BE2C (cell line): ENCODE results near the gene LIN7B.
A peak's percentile ranks its signal among the peaks of the same experiment; 100 is the strongest.

Experiments
- DNase-seq: peaks from one replicate; pipeline ENCODE4 v3.0.0-alpha.2; 2020
- H3K27me3 ChIP-seq: fragments of 250-450 bp; sonication (Bioruptor Pico); 2 replicates; pipeline ENCODE4 v1.5.1; 2020; ENCODE audit warnings: mild to moderate bottlenecking
- H3K36me3 ChIP-seq: fragments of 250-450 bp; sonication (Bioruptor Pico); 2 replicates; pipeline ENCODE4 v1.5.1; 2020; ENCODE audit warnings: mild to moderate bottlenecking
- H3K4me1 ChIP-seq: fragments of 250-450 bp; sonication (Bioruptor Pico); 2 replicates; pipeline ENCODE4 v1.5.1; 2020
- H3K4me3 ChIP-seq: 2 replicates; pipeline ENCODE4 v1.5.1; 2011; ENCODE audit warnings: low read depth, low read length
- H3K9me3 ChIP-seq: fragments of 250-450 bp; sonication (Bioruptor Pico); 2 replicates; pipeline ENCODE4 v1.5.1; 2020
- CTCF ChIP-seq: IDR thresholded peaks from 2 replicates; pipeline ENCODE4 v1.5.1; 2012; ENCODE audit warnings: mild to moderate bottlenecking, low read depth, low read length

The LIN7B gene

GRCh38 chr19:49109051-49109450 lies 5.1 kb upstream of the LIN7B start:
- DNase-seq, result no peak
- Histone ChIP-seq H3K36me3 (peaks cover 63% of the 10 kb centered on the region), H3K4me3 (no peak overlapping the region), H3K4me1 (peaks cover 17% of the 10 kb centered on the region), H3K9me3 (no peaks in the 10 kb centered on the region), H3K27me3 (no peaks in the 10 kb centered on the region)
- TF ChIP-seq CTCF, result no peak

- TF ChIP-seq CTCF, result no peak
- peaks cover 15% of the 10 kb centered on the region for H3K4me1 ChIP-seq
- H3K4me3 ChIP-seq, result no peak overlapping the region
- peaks cover 56% of the 10 kb centered on the region for H3K36me3 ChIP-seq
- DNase-seq, result no peak
- H3K27me3 ChIP-seq, result no peaks in the 10 kb centered on the region
- H3K9me3 ChIP-seq, result no peaks in the 10 kb centered on the region
Observed at GRCh38 chr19:49109569-49110233, 4.5 kb upstream of the LIN7B start.

- Histone ChIP-seq H3K4me3 (no peak overlapping the region), H3K9me3 (no peaks in the 10 kb centered on the region), H3K27me3 (no peaks in the 10 kb centered on the region), H3K4me1 (peaks cover 12% of the 10 kb centered on the region), H3K36me3 (peaks cover 48% of the 10 kb centered on the region)
- DNase-seq, result no peak
- TF ChIP-seq CTCF, result no peak
Observed at GRCh38 chr19:49110567-49110966, 3.6 kb upstream of the LIN7B start.

GRCh38 chr19:49111218-49111998 lies 2.8 kb upstream of the LIN7B start:
- H3K36me3 ChIP-seq, result peaks cover 39% of the 10 kb centered on the region
- peaks cover 6% of the 10 kb centered on the region for H3K4me1 ChIP-seq
- no peaks in the 10 kb centered on the region for H3K9me3 ChIP-seq
- DNase-seq, result no peak
- H3K4me3 ChIP-seq, result no peak overlapping the region
- TF ChIP-seq CTCF, result no peak
- H3K27me3 ChIP-seq, result no peaks in the 10 kb centered on the region

- Histone ChIP-seq H3K36me3 (peaks cover 5% of the 10 kb centered on the region), H3K4me1 (peaks cover 4% of the 10 kb centered on the region; the same call in 1 of the 2 replicates), H3K27me3 (no peaks in the 10 kb centered on the region), H3K9me3 (no peaks in the 10 kb centered on the region), H3K4me3 (peak overlapping the region; percentile 73)
- no peak for TF ChIP-seq CTCF
- DNase-seq, result peak; percentile 81
Observed at GRCh38 chr19:49114630-49115363, 627 bp downstream of the LIN7B start.
